GM18870 (cell line): ENCODE measurements around the gene NNT.
"Not testable (repeated sequence)": the region's sequence is repeated elsewhere in the genome, so short reads cannot be mapped to it uniquely, and the experiment has no call there.

Experiments
- ATAC-seq: cut with Tn5 transposase; IDR thresholded peaks from one replicate; pipeline ENCODE4 v1.9.1; 2021; ENCODE audit warnings: moderate library complexity; ENCODE audit not compliant: unreplicated experiment

NNT gene

DNA sequence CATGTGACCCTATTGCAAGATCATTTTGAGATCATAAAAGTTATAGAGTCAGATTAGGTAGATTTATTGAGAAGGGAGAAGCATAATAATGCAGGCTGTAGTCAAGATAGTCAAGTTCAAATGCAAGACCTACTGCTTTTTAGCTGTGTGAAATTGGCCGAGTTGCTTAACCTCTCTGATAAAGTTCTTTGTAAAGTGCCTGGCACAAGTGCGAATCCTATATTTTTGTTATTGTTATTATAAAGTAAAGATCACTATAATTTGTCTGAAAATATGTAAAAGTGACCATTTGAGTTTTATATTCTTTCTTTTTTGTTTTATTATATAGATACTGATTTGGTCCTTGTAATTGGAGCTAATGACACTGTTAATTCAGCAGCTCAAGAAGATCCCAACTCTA, 99.3 kb downstream of the NNT start:
- ATAC-seq: no peak

DNA sequence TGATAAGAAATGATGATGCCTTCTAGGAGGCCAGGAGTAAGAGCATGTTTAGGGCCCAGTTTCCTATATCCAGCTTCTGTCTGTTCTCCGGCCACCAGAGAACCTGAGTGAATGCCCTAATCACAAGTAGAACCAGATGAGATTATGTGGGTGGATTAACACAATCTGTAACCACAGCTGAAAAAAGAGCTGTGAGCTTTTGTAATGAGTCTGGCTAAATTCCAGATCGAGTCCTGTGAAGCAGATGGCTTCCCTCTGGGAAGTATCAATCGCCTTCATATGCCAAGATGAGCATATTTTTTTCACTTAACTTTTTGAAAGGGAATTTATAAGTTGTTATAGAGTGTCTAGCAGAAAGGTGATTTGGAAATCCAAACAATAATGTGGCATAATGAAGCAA, 99.8 kb downstream of the NNT start:
- no peak for ATAC-seq

DNA sequence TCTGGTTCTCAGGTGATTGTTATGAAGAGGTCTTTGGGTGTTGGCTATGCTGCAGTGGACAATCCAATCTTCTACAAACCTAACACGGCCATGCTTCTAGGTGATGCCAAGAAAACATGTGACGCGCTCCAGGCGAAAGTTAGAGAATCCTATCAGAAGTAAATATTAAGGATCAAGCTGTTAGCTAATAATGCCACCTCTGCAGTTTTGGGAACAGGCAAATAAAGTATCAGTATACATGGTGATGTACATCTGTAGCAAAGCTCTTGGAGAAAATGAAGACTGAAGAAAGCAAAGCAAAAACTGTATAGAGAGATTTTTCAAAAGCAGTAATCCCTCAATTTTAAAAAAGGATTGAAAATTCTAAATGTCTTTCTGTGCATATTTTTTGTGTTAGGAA, 101.3 kb downstream of the NNT start:
- ATAC-seq: no peak

DNA sequence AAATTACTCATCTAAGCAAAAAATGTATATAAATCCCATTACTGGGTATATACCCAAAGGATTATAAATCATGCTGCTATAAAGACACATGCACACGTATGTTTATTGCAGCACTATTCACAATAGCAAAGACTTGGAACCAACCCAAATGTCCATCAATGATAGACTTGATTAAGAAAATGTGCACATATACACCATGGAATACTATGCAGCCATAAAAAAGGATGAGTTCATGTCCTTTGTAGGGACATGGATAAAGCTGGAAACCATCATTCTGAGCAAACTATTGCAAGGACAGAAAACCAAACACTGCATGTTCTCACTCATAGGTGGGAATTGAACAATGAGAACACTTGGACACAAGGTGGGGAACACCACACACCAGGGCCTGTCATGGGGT, 103.6 kb downstream of the NNT start:
- ATAC-seq: not testable (repeated sequence)

DNA sequence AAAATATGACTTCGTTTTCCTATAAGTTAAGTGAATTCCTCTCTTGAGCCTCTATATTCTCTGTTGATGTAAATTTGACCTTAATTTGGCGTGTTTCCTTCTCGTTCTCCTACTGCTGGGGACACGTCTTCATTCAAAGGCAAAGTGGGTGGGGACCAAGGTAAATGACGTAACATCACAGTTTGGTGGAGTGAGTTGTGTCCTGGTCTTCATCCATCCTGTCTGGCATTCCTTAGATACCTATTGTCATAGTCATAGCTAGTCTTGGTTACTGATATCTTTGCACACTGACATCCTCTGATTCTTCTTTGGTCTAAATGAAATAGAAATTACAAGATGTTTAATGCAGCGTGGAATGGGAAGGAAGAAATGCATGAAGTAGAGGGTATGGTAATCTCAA, 108.5 kb downstream of the NNT start:
- no peak for ATAC-seq

DNA sequence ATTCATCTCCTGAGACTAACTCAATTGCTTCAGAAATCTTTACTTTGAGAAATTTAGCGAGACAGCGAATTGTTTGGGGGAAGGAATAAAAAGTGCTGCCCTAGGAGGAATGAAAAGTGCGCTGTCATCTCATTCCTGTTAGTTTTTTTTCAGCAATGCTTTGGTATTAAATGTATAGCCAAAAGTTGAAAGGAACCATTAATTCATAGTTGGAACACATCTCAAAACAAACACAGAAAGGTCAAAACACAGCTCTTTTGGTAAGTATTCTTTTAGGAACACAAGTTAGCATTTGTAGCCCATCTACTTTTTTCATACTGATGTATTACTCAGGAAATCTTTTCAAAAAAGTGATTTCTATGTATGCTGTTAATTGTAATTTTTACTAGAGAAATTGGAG, 109.1 kb downstream of the NNT start:
- no peak for ATAC-seq

DNA sequence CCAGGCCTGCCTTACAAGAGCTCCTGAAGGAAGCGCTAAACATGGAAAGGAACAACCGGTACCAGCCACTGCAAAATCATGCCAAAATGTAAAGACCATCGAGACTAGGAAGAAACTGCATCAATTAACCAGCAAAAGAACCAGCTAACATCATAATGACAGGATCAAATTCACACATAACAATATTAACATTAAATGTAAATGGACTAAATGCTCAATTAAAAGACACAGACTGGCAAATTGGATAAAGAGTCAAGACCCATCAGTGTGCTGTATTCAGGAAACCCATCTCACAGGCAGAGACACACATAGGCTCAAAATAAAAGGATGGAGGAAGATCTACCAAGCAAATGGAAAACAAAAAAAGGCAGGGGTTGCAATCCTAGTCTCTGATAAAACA, 116.8 kb downstream of the NNT start:
- not testable (repeated sequence) for ATAC-seq

DNA sequence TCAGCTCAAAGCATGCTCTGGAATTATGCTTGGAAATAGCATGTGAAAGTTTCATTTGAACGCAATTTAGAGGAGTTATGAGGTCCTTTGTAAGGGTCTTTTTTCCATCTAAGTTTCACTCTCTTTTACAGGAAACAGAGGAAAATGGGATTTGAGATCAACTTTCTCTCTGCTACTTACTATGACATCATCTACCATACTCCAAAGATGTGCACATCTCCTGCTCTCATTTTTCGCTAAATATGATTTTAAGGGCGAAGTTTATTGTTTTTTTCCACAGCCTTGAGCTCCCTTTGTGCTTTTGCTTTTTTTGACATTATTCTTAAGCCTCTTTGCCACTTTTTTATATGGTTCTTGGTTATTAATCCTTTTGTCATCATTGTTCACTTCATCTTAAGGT, 125.6 kb downstream of the NNT start:
- no peak for ATAC-seq

DNA sequence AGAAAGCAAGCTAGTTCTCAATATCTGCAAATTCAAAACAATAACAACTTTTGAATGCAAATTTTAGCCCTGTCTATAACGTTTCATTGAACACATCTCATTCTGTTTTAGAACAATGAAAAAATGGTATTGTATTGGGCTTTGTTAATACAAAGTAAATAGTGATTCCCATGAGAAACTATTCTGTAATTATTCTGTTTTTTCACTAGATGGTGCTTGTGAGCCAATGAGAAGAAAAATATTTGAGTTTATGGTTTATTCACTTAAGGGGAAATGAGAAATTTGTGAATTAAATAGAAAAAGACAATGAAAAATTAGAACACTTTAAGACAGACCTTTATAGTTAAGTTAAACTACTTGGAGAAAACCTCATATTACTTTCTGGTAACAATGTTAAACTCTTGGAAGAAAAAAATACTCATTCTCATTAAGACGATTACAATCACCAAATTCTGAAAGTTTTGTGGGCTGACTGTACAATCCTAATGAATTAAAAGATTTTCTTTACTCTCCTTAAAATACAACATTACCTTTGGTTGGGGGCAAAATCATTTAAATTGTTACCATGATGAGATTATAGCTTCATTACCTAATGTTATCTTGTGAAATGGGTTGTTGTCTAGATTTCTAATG, 127.0 kb downstream of the NNT start:
- ATAC-seq: no peak

DNA sequence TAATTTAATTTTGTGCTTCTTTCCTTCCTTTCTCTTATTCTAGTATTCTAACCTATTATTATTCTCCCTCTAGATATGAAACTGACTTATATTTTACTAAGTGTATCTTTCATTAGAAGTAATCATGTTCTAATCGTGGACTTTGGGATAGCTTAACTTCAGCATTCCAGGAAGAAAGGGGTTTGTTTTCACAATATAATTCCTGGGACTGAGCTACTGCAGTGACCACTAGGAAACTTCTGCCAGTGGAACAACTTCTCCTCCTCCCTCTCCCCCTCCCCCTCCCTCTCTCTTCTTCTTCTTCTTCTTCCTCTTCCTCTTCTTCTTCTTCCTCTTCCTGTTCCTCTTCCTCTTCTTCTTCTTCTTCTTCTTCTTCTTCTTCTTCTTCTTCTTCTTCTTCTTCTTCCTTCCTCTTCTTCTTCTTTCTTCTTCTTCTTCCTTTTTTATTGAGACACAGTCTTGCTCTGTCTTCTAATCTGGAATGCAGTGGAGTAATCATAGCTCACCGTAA, 127.9 kb downstream of the NNT start:
- ATAC-seq: no peak

DNA sequence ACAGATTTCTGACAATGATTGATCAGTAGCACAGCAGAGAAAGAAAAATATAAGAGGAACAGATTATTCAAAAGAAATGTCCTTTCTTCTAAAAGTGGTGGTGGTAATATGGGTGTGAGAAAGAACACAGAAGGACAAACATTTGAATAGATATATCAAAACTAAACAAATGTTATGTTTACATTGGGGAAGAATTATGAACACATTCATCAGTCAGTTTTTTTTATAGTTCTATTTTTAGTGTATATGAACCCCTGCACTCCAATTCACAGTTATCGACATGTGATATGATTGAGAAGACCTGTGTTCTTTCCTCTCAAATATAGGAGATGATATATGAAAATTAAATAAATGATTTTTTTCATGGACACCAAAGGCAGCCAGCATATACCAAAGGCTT, 128.6 kb downstream of the NNT start:
- no peak for ATAC-seq

DNA sequence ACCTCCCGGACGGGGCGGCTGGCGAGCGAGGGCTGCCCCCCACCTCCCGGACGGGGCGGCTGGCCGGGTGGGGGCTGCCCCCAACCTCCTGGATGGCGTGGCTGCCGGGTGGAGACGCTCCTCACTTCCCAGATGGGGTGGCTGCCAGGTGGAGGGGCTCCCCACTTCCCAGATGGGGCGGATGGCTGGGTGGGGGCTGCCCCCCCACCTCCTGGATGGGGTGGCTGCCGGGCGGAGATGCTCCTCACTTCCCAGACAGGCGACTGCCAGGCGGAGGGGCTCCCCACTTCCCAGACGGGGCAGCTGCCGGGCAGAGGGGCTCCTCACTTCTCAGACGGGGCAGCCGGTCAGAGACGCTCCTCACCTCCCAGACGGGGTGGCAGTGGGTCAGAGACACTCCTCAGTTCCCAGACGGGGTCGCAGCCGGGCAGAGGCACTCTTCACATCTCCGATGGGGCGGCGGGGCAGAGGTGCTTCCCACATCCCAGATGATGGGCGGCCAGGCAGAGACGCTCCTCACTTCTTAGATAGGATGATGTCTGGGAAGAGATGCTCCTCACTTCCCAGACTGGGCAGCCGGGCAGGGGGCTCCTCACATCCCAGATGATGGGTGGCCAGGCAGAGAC, 143.1 kb downstream of the NNT start:
- not testable (repeated sequence) for ATAC-seq

DNA sequence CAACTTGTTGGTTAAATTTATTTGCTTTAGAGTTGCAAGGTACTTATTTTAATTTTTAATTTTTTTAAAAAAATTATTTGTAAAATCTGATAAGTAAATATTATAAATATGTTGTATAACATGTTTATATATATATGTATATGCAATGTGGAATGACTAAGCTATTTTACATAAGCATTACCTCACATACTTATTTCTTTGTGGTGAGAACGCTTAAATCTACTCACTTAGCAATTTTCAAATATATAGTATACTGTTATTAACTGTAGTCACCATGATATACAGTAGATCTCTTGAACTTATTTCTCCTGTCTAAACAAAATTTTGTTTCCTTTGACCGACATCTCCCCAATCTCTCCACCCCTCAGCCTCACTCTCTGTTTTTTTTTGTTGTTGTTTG, 147.8 kb downstream of the NNT start:
- no peak for ATAC-seq

DNA sequence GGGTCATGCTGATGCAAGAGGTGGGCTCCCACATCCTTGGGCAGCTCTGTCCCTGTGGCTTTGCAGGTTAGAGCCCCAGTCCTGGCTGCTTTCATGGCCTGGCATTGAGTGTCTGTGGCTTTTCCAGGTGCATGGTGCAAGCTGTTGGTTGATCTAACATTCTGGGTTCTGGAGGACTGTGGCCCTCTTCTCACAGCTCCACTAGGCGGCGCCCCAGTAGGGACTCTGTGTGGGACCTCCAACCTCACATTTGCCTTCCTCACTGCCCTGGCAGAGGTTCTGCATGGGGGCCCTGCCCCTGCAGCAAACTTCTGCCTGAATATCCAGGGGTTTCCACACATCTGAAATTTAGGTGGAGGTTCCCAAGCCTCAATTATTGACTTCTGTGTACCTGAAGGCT, 150.1 kb downstream of the NNT start:
- no peak for ATAC-seq
